Measurements from ENCODE around the gene CASP8AP2. TPM values are rescaled to one million over a fixed set of nuclear protein-coding genes. Genes with fewer than 3 reads are reported as not detected.
"Not testable (repeated sequence)": the region's sequence is repeated elsewhere in the genome, so short reads cannot be mapped to it uniquely, and the experiment has no call there.

The CASP8AP2 gene
- total RNA-seq, 2 experiments from 2014 or later: 33.3 to 33.6 TPM

- TF ChIP-seq CTCF (IDR thresholded peaks at IDR 0.05): no peak
- H3K27ac Mint-ChIP-seq: no peak overlapping the region
- H3K4me1 Mint-ChIP-seq (ENCODE audit: low read depth): peaks cover 7% of the 10 kb centered on the region
- no peak for DNase-seq
- intact Hi-C loops (cut with micrococcal nuclease): no loop called here
- no peaks in the 10 kb centered on the region for H3K9me3 Mint-ChIP-seq
- H3K36me3 Mint-ChIP-seq (ENCODE audit: low read depth): no peaks in the 10 kb centered on the region
- ChIA-PET POLR2A (no interaction called here), CTCF (no interaction called here)
- H3K4me3 Mint-ChIP-seq: no peak overlapping the region
- H3K27me3 Mint-ChIP-seq: peaks cover 12% of the 10 kb centered on the region
- no peak for ATAC-seq
These were observed 56.9 kb downstream of the CASP8AP2 start for GRCh38 chr6:89886378-89887120.

- Mint-ChIP-seq H3K27ac (no peak overlapping the region), H3K9me3 (no peaks in the 10 kb centered on the region), H3K4me3 (no peak overlapping the region), H3K36me3 (ENCODE audit: low read depth) (no peaks in the 10 kb centered on the region), H3K27me3 (peaks cover 14% of the 10 kb centered on the region), H3K4me1 (ENCODE audit: low read depth) (peaks cover 8% of the 10 kb centered on the region)
- intact Hi-C loops (cut with micrococcal nuclease): no loop called here
- ChIA-PET POLR2A (no interaction called here), CTCF (no interaction called here)
- DNase-seq (peak; percentile 22), ATAC-seq (peak; percentile 62)
- no peak for TF ChIP-seq CTCF (IDR thresholded peaks at IDR 0.05)
These were observed 57.9 kb downstream of the CASP8AP2 start for GRCh38 chr6:89887452-89888137.

- no peak for DNase-seq
- TF ChIP-seq CTCF (IDR thresholded peaks at IDR 0.05): no peak
- no peaks in the 10 kb centered on the region for H3K36me3 Mint-ChIP-seq (ENCODE audit: low read depth)
- H3K9me3 Mint-ChIP-seq: no peaks in the 10 kb centered on the region
- intact Hi-C loops (cut with micrococcal nuclease): no loop called here
- peaks cover 8% of the 10 kb centered on the region for H3K4me1 Mint-ChIP-seq (ENCODE audit: low read depth)
- no peak for ATAC-seq
- H3K27me3 Mint-ChIP-seq: peaks cover 16% of the 10 kb centered on the region
- H3K4me3 Mint-ChIP-seq: no peak overlapping the region
- H3K27ac Mint-ChIP-seq: no peak overlapping the region
- POLR2A ChIA-PET: no interaction called here
- CTCF ChIA-PET: no interaction called here
These were observed 58.4 kb downstream of the CASP8AP2 start for GRCh38 chr6:89888138-89888514.

- ATAC-seq: peak; percentile 60
- H3K4me3 Mint-ChIP-seq: no peak overlapping the region
These were observed 59.2 kb downstream of the CASP8AP2 start for GRCh38 chr6:89888871-89889270.

GRCh38 chr6:89890845-89891528 lies 61.3 kb downstream of the CASP8AP2 start:
- H3K4me3 Mint-ChIP-seq; H3K4me1 Mint-ChIP-seq (ENCODE audit: low read depth); POLR2A ChIA-PET; ATAC-seq; DNase-seq; H3K9me3 Mint-ChIP-seq; H3K27ac Mint-ChIP-seq; intact Hi-C loops (cut with micrococcal nuclease); CTCF ChIA-PET; H3K36me3 Mint-ChIP-seq (ENCODE audit: low read depth): not testable (repeated sequence)
- peaks cover 35% of the 10 kb centered on the region for H3K27me3 Mint-ChIP-seq

More at GRCh38 chr6:89888871-89889270, 59.2 kb downstream of the CASP8AP2 start:
- CTCF ChIA-PET: no interaction called here
- Mint-ChIP-seq H3K27me3 (peaks cover 21% of the 10 kb centered on the region), H3K27ac (no peak overlapping the region), H3K9me3 (no peaks in the 10 kb centered on the region), H3K36me3 (ENCODE audit: low read depth) (no peaks in the 10 kb centered on the region), H3K4me1 (ENCODE audit: low read depth) (peaks cover 8% of the 10 kb centered on the region)
- no peak for TF ChIP-seq CTCF (IDR thresholded peaks at IDR 0.05)
- no peak for DNase-seq
- intact Hi-C loops (cut with micrococcal nuclease): no loop called here
- POLR2A ChIA-PET: interaction anchor here (0.8 kb wide), 1 partner anchor 21 kb away, joined by 3 read pairs; no protein-coding TSS in a partner anchor
